Caki2 (cell line): ENCODE results near the gene KRTAP10-10. TPM values are rescaled to one million over a fixed set of nuclear protein-coding genes. Genes with fewer than 3 reads are reported as not detected.
"Not testable (repeated sequence)": the region's sequence is repeated elsewhere in the genome, so short reads cannot be mapped to it uniquely, and the experiment has no call there.

ENCODE experiments used
- DNase-seq: peaks from one replicate; pipeline ENCODE4 v3.0.0-alpha.2; 2015; ENCODE audit warnings: low read depth
- in situ Hi-C: cut with HindIII; loops from 2 replicates; pipeline ENCODE4 v1.10.0; 2016; ENCODE audit warnings: low sequenced_read_pairs, low pct_unique_long_range_greater_than_20kb, mixed read lengths
- total RNA-seq: library from RNA; depleted of rRNA; stranded (reverse); fragments of >200 nt; shearing (Covaris generic); gene quantifications from 2 replicates; pipeline ENCODE4 v1.2.3, GENCODE V29; 2014; ENCODE audit warnings: low replicate concordance

Gene KRTAP10-10
- total RNA-seq, 1 experiment from 2014 or later, result not detected

DNA sequence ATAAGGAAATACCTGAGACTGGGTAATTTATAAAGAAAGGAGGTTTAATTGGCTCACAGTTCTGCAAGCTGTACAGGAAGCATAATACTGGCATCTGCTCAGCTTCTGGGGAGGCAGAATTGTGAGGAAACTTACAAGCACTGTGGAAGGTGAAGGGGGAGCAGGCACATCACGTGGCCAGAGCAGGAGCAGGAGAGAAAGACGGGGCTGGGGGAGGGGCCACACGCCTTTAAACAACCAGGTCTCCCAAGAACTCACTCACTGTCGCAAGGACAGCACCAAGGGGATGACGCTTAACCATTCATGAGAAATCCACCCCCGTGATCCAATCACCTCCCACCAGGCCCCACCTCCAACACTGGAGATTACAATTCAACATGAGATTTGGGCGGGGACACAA, 24.4 kb downstream of the KRTAP10-10 start:
- not testable (repeated sequence) for DNase-seq

DNA sequence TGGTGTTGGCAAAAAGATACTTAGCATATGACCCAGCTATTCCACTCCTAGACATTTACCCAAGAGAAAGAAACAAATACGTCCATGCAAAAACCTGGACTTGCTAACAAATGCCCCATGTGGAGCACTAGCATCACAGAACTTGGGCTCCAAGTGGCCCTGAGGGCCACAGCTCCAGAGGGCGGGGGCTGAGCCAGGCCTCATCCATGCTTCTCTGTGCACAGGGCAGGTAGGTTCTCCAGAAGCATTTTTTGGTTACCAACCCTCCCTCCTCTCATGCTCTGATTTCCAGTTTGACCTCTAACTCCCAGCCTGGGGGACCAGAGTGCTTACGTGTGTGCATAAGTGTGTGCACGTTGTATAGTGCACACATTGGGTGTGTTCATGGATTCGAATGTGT, 27.5 kb downstream of the KRTAP10-10 start:
- DNase-seq, result no peak
- in situ Hi-C loops, result no loop called here

More for the DNA sequence above, 24.4 kb downstream of the KRTAP10-10 start:
- in situ Hi-C loops, result not testable (repeated sequence)

GRCh38 chr21:44666401-44667320, 29.5 kb downstream of the KRTAP10-10 start, which contains the start of gene KRTAP12-2:
TSS of gene KRTAP12-2 (minus strand) at chr21:44666927. CDS start at chr21:44666886, 41 bp downstream.
- in situ Hi-C loops, result no loop called here
- DNase-seq, result no peak

DNA sequence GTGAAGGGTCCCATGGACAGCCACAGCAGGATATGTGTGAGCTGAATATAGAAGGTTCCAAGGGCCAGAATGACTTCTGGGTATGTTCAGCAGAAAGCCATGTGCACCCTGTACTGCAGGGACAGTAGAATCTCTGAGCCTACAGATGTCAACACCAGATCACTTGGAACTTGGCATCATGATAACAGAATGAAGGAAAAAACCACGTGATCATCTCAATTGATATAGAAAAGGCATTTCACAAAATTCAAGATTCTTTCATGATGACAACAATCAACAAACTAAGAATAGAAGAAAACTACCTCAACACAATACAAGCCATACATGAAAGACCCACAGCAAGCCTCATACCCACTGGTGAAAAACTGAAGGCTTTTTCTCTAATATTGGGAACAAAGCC, 30.5 kb downstream of the KRTAP10-10 start:
- no peak for DNase-seq
- in situ Hi-C loops, result no loop called here

DNA sequence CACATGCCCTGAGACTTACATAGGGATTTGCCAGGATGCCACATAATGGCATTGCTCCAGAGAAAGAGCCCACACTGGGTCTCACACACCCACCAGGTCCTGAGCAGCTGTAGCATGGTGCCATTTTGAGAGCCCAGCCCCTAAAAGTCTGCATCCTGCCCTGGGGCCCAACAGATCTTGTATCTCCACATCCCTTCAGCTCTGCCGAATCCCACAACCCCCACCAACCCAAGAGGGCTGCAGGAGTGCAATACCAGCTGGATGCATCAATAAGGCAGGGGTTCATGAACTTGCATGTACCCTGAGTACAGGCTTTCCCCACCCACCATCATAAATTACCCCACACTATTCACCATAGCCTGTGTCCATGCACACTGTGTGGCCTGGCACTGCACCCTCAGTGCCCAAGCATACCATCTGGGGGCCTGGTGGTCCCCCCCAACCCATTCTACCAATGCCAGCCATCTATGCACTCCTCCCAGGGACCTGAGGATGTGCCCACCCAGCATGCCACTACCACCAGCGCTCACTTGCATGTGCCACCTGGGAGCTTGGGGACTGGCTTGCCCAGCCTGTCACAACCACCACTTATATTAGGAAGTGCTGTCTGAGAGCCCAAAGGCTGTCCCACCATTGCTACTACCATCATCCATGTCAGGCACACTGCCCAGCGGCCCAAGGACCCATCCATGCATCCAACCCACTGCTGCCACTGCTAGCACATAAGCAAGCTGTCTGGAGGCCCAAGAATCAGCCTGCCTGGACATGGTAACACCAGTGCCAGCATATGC, 33.7 kb downstream of the KRTAP10-10 start:
- DNase-seq, result no peak

GRCh38 chr21:44671911-44672310, 34.8 kb downstream of the KRTAP10-10 start:
- DNase-seq, result no peak
- in situ Hi-C loops, result no loop called here

More for the DNA sequence above, 33.7 kb downstream of the KRTAP10-10 start:
- in situ Hi-C loops, result no loop called here

- no peak for DNase-seq
- in situ Hi-C loops, result no loop called here
These were observed 40.7 kb downstream of the KRTAP10-10 start for GRCh38 chr21:44677881-44678280.

- in situ Hi-C loops, result no loop called here
- no peak for DNase-seq
These were observed 44.0 kb downstream of the KRTAP10-10 start for GRCh38 chr21:44681152-44681551.

- DNase-seq, result no peak
- in situ Hi-C loops, result no loop called here
These were observed 44.9 kb downstream of the KRTAP10-10 start, which contains the start of gene KRTAP12-1 for GRCh38 chr21:44681861-44682579. TSS of gene KRTAP12-1 (minus strand) at chr21:44682163. CDS start at chr21:44682123, 40 bp downstream.

GRCh38 chr21:44682580-44683151, 45.5 kb downstream of the KRTAP10-10 start:
- DNase-seq, result no peak
- in situ Hi-C loops, result no loop called here

GRCh38 chr21:44684077-44684476, 46.9 kb downstream of the KRTAP10-10 start:
- in situ Hi-C loops, result no loop called here
- DNase-seq, result no peak

- no peak for DNase-seq
- in situ Hi-C loops, result no loop called here
These were observed 47.3 kb downstream of the KRTAP10-10 start for GRCh38 chr21:44684483-44684882.

DNA sequence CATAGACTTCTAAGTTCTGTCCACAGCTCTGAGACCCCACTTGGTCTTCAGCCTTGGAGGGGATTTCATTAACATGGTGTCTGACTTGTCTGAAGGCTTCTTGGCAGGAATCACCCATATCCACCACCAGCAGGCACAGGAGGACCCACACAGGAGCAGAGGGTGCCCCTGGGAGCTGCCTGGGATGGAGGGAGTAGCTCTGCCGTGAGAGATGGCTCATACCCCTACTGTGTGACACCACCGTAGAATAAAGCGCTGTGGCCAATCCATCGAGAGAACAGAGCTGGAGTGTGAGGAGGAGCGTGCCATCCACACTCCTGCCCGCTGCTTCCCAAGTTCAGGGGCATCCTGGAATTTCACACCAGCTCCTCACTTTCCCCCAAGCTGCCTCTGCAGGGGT, 47.9 kb downstream of the KRTAP10-10 start:
- DNase-seq, in situ Hi-C loops: not testable (repeated sequence)

DNA sequence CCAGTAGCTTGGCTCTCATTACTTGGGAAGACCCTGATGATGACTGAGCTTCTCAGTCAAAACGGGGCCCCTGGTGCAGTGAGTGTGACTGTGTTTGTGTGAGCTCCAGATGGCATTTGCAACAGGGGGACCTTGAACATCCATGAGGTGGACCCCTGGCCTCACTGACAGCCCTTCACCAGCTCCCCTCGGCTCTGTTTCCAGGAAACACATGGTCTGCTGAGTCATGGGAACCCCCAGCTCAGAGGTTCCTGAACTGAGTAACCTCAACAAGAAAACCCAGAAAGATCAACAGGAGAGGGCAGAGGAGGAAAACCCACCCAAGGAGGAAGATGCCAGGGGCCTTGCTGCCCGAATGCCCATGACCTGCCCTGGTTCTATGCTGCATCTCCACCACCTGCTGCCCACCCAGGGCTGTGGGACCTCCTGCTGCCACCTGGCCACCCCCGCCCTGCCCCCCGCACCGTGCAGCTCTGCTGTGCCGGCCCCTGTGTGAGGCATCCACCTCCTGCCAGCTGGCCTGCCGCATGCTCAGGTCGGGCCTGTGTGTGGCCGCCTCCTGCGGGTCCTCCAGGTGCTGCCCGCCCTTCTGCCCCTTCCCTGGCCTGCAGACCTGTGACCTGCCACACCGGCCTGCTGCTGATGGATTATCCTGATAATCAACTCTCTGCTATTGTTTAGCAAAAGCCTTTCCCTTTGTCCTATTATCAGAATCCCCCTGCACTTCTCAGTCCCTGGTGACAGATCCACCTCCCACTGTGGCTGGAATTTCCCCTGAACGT, 49.0 kb downstream of the KRTAP10-10 start:
- DNase-seq, result no peak
- in situ Hi-C loops, result no loop called here

GRCh38 chr21:44686843-44687561, 49.8 kb downstream of the KRTAP10-10 start:
- in situ Hi-C loops, result no loop called here

DNA sequence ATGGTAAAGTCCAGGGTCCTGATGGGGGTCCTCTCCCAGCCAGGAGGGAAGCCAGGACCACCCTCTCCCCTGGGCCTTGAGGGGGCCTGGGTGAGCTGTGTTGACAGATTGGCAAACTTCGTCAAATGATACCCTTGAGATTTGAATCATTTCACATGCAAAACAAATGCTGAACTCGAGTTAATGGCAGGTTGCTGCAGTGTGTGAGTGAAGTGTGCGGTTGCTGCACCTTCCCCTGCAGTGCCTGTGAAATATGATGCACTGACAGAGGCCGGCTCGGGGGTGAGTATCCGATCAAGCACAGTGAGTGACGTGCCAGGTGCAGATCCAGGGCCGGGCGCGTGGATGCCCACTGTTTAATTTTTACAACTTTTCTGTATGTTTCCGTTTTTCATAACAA, 50.5 kb downstream of the KRTAP10-10 start:
- in situ Hi-C loops, result no loop called here
- no peak for DNase-seq

More at GRCh38 chr21:44686843-44687561, 49.8 kb downstream of the KRTAP10-10 start:
- no peak for DNase-seq
